MCF 10A (cell line): ENCODE measurements around the gene MAT1A. TPM values are rescaled to one million over a fixed set of nuclear protein-coding genes. Genes with fewer than 3 reads are reported as not detected.
A peak's percentile ranks its signal among the peaks of the same experiment; 100 is the strongest.

Source experiments
- BruUV-seq: library from RNA; stranded (reverse); fragments of 400-500 nt; replicated peaks from 2 replicates; lab custom pipeline; 2021; lab: Mats Ljungman, UMichigan
- CTCF ChIA-PET: fragments of 300-600 bp; sonication (Branson Sonifier 250); formaldehyde crosslinking; extraction: SDS; loops from one replicate; lab custom pipeline; 2021; ENCODE audit warnings: antibody characterized with exemption, inconsistent platforms; lab: Yijun Ruan, JAX
- POLR2A ChIA-PET: fragments of 300-600, 350-650 bp; sonication (Branson Sonifier 250); formaldehyde crosslinking; extraction: SDS; loops from one replicate; lab custom pipeline; 2020; ENCODE audit warnings: antibody characterized with exemption, inconsistent platforms; lab: Yijun Ruan, JAX
- DNase-seq: peaks from one replicate; pipeline ENCODE4 v3.0.0-alpha.2; 2018; ENCODE audit not compliant: unreplicated experiment
- H3K27ac Mint-ChIP-seq: one replicate; pipeline ENCODE4 v1.8.0; 2022; ENCODE audit warnings: mild to moderate bottlenecking, low read depth, mixed read lengths; ENCODE audit not compliant: unreplicated experiment
- H3K27me3 Mint-ChIP-seq: one replicate; pipeline ENCODE4 v1.8.0; 2022; ENCODE audit warnings: mixed read lengths; ENCODE audit not compliant: insufficient read depth, unreplicated experiment
- H3K36me3 Mint-ChIP-seq: one replicate; pipeline ENCODE4 v1.8.0; 2022; ENCODE audit warnings: mild to moderate bottlenecking, moderate library complexity, mixed read lengths; ENCODE audit not compliant: insufficient read depth, unreplicated experiment
- H3K4me1 Mint-ChIP-seq: one replicate; pipeline ENCODE4 v1.8.0; 2022; ENCODE audit warnings: mixed read lengths; ENCODE audit not compliant: insufficient read depth, unreplicated experiment
- H3K4me3 Mint-ChIP-seq: one replicate; pipeline ENCODE4 v1.8.0; 2022; ENCODE audit warnings: mild to moderate bottlenecking, moderate library complexity, mixed read lengths; ENCODE audit not compliant: unreplicated experiment
- H3K9me3 Mint-ChIP-seq: one replicate; pipeline ENCODE4 v1.8.0; 2022; ENCODE audit warnings: mixed read lengths; ENCODE audit not compliant: unreplicated experiment
- intact Hi-C: fragments of 100-400 bp; cut with micrococcal nuclease; formaldehyde crosslinking; loops from 2 replicates; pipeline ENCODE4 v1.14.1; 2022
- total RNA-seq: library from RNA; stranded (reverse); gene quantifications from 2 replicates; pipeline ENCODE4 v1.2.3, GENCODE V29; 2022
- TF ChIP-seq, protein P1 (sequence below): fragments of 200-600 bp; IDR thresholded peaks from one replicate; pipeline ENCODE4 v1.8.0; 2022; ENCODE audit warnings: antibody characterized with exemption, mild to moderate bottlenecking; ENCODE audit not compliant: unreplicated experiment

MAT1A gene
- total RNA-seq, 1 experiment from 2014 or later = 0.26 TPM

- CTCF ChIA-PET = interaction anchor here (0.7 to 1.1 kb wide), 2 partner anchors 13 to 36 kb away, joined by 3 read pairs; no protein-coding TSS in a partner anchor
- no TSS peak for BruUV-seq
- intact Hi-C loops = no loop called here
- H3K27ac Mint-ChIP-seq = no peak overlapping the region
- DNase-seq = no peak
- no peaks in the 10 kb centered on the region for H3K36me3 Mint-ChIP-seq
- no peak overlapping the region for H3K4me3 Mint-ChIP-seq
- H3K27me3 Mint-ChIP-seq = no peaks in the 10 kb centered on the region
- H3K9me3 Mint-ChIP-seq = peaks cover under 1% of the 10 kb centered on the region
- POLR2A ChIA-PET = no interaction called here
- H3K4me1 Mint-ChIP-seq = peaks cover 12% of the 10 kb centered on the region
- TF ChIP-seq, protein P1, sequence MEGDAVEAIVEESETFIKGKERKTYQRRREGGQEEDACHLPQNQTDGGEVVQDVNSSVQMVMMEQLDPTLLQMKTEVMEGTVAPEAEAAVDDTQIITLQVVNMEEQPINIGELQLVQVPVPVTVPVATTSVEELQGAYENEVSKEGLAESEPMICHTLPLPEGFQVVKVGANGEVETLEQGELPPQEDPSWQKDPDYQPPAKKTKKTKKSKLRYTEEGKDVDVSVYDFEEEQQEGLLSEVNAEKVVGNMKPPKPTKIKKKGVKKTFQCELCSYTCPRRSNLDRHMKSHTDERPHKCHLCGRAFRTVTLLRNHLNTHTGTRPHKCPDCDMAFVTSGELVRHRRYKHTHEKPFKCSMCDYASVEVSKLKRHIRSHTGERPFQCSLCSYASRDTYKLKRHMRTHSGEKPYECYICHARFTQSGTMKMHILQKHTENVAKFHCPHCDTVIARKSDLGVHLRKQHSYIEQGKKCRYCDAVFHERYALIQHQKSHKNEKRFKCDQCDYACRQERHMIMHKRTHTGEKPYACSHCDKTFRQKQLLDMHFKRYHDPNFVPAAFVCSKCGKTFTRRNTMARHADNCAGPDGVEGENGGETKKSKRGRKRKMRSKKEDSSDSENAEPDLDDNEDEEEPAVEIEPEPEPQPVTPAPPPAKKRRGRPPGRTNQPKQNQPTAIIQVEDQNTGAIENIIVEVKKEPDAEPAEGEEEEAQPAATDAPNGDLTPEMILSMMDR = no peak
Observed at GRCh38 chr10:80292607-80293239, 3.3 kb upstream of the MAT1A start.

DNA sequence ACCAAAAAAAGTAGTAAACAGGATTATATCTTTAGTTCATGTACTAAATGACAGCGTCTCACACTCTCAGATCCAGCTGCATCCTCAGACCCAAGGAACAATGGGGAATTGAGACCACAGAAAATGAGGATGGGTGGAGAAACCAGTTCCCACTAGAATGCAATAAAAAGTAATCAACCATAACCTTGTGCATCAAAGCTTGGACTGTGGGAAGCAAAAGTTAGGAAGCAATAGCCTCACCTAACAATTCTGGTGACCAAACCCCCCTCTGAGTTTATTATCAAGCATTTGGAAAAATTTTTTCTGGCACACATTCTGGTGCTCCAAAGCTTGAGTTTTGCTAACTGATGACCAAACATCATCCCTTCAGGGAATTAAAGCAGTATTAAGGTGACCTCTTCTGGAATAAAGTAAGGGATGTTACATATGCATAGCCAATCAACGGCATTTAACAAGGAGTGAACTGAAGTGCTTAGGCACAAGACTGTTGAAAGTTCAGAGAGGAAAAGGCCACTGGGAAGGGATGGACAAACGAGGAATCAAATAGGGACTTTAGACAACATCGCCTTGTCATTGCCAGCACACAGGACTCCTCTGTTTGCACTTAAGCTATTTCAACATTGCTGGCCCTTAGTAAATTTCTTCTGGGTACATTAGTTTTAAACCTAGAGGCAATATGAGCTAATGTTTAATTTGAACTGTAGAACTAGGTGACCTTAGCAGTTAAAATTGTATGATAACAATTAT lies 1.2 kb upstream of the MAT1A start:
- ChIA-PET POLR2A (no interaction called here), CTCF (interaction anchor here (0.7 to 1.4 kb wide), 3 partner anchors 28 to 34 kb away, joined by 4 read pairs; no protein-coding TSS in a partner anchor)
- Mint-ChIP-seq H3K4me1 (peaks cover 17% of the 10 kb centered on the region), H3K4me3 (no peak overlapping the region), H3K36me3 (no peaks in the 10 kb centered on the region), H3K9me3 (no peaks in the 10 kb centered on the region), H3K27ac (no peak overlapping the region), H3K27me3 (no peaks in the 10 kb centered on the region)
- DNase-seq = no peak
- no TSS peak for BruUV-seq
- intact Hi-C loops = no loop called here
- TF ChIP-seq, protein P1 = no peak

DNA sequence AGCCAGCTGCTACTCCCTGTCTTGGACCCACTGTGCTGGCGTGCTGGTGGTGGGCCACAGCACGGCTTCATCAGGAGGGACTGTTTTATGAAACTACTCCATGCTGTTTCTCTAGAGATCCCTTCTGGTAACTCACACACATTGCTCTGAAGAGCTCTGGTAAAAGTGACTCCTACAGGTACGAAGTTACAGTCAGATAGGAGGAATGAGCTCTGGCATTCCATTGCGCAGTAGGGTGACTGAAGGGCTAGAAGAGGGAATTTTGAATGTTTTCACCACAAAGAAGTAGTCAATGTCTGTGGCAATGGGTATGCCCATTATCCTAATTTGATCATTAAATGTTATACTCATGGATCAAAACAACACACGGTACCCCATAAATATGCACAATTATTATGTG lies 609 bp downstream of the MAT1A start:
- ChIA-PET POLR2A (interaction anchor here (0.6 to 1.4 kb wide), 2 partner anchors 53 to 63 kb away, joined by 3 read pairs; no protein-coding TSS in a partner anchor), CTCF (interaction anchor here (0.7 kb wide), 1 partner anchor 1961 kb away, joined by 3 read pairs; no protein-coding TSS in a partner anchor)
- BruUV-seq = no TSS peak
- H3K4me3 Mint-ChIP-seq = no peak overlapping the region
- no peak for DNase-seq
- H3K36me3 Mint-ChIP-seq = no peaks in the 10 kb centered on the region
- intact Hi-C loops = no loop called here
- no peaks in the 10 kb centered on the region for H3K27me3 Mint-ChIP-seq
- TF ChIP-seq, protein P1 = no peak
- peak overlapping the region; percentile 1 for H3K27ac Mint-ChIP-seq
- H3K4me1 Mint-ChIP-seq = peaks cover 17% of the 10 kb centered on the region
- no peaks in the 10 kb centered on the region for H3K9me3 Mint-ChIP-seq

GRCh38 chr10:80284522-80284921 lies 4.9 kb downstream of the MAT1A start:
- no peaks in the 10 kb centered on the region for H3K9me3 Mint-ChIP-seq
- intact Hi-C loops = no loop called here
- no peak overlapping the region for H3K4me3 Mint-ChIP-seq
- H3K27me3 Mint-ChIP-seq = no peaks in the 10 kb centered on the region
- BruUV-seq = no TSS peak
- CTCF ChIA-PET = no interaction called here
- POLR2A ChIA-PET = no interaction called here
- TF ChIP-seq, protein P1 = no peak
- peaks cover 17% of the 10 kb centered on the region for H3K4me1 Mint-ChIP-seq
- no peak for DNase-seq
- H3K36me3 Mint-ChIP-seq = no peaks in the 10 kb centered on the region
- no peak overlapping the region for H3K27ac Mint-ChIP-seq
